SK-N-MC (cell line): ENCODE measurements around the gene EGR1.

Experiments used
- EZH2 ChIP-seq: fragments of 200-600 bp; sonication (generic); IDR thresholded peaks from one replicate; pipeline ENCODE4 v1.6.1; 2017; ENCODE audit warnings: antibody characterized with exemption
- POLR2AphosphoS5 ChIP-seq: IDR thresholded peaks from 2 replicates; pipeline ENCODE4 v1.6.1; 2012; ENCODE audit warnings: mild to moderate bottlenecking, low read depth, low read length, borderline replicate concordance

GRCh38 chr5:138438724-138439476 is 26.4 kb upstream of the EGR1 start, which contains the start of gene REEP2:
- TF ChIP-seq POLR2AphosphoS5 (no peak), EZH2 (no peak)
